SU-DHL-6 (cell line): ENCODE results near the gene OR8J3.

Source experiments
- H2AFZ ChIP-seq: fragments of 200-600 bp; sonication (generic); 2 replicates; pipeline ENCODE4 v1.6.1; 2014; ENCODE audit warnings: low read depth, mild to moderate bottlenecking, moderate library complexity, mixed read lengths, antibody characterized with exemption, low read length; ENCODE audit not compliant: severe bottlenecking
- H3F3A ChIP-seq: fragments of 200-600 bp; shearing (Covaris generic); 2 replicates; pipeline ENCODE4 v1.6.0; 2016; ENCODE audit warnings: antibody characterized with exemption, mild to moderate bottlenecking; ENCODE audit not compliant: insufficient read depth
- H3K27ac ChIP-seq: fragments of 200-600 bp; sonication (generic); 2 replicates; pipeline ENCODE4 v1.5.1; 2016; ENCODE audit warnings: low read depth, mild to moderate bottlenecking, low read length, moderate library complexity, mixed read lengths
- H3K27me3 ChIP-seq: fragments of 200-600 bp; sonication (generic), shearing (Covaris generic); 2 replicates; pipeline ENCODE4 v1.6.0; 2014; ENCODE audit warnings: mild to moderate bottlenecking, low read length
- H3K36me3 ChIP-seq: fragments of 200-600 bp; sonication (generic); 2 replicates; pipeline ENCODE4 v1.6.1; 2014; ENCODE audit warnings: mild to moderate bottlenecking, low read length, mixed read lengths
- H3K4me2 ChIP-seq: fragments of 300-600, 200-600 bp; shearing (Covaris generic), sonication (generic); 2 replicates; pipeline ENCODE4 v1.6.0; 2014; ENCODE audit warnings: low read length, low read depth, mild to moderate bottlenecking; ENCODE audit not compliant: poor library complexity, severe bottlenecking
- H3K4me3 ChIP-seq: fragments of 200-600 bp; sonication (generic); 2 replicates; pipeline ENCODE4 v1.5.1; 2014; ENCODE audit warnings: antibody characterized with exemption, low read length, mild to moderate bottlenecking, mixed read lengths; ENCODE audit not compliant: insufficient read depth, poor library complexity, severe bottlenecking
- H3K79me2 ChIP-seq: fragments of 200-600 bp; sonication (generic); 2 replicates; pipeline ENCODE4 v1.6.1; 2014; ENCODE audit warnings: mild to moderate bottlenecking, low read length, moderate library complexity; ENCODE audit not compliant: insufficient read depth
- H3K9ac ChIP-seq: fragments of 200-600 bp; sonication (generic); 2 replicates; pipeline ENCODE4 v1.7.0; 2014; ENCODE audit warnings: mild to moderate bottlenecking, low read length
- H3K9me2 ChIP-seq: fragments of 200-600 bp; sonication (generic); replicated peaks from 2 replicates; pipeline ENCODE4 v1.6.1; 2014; ENCODE audit warnings: low read length; ENCODE audit not compliant: insufficient read depth
- H3K9me3 ChIP-seq: fragments of 200-600 bp; sonication (generic); 2 replicates; pipeline ENCODE4 v1.6.1; 2014; ENCODE audit warnings: low read length, mixed read lengths; ENCODE audit not compliant: insufficient read depth
- H4K20me1 ChIP-seq: fragments of 200-600 bp; sonication (generic); 2 replicates; pipeline ENCODE4 v1.6.1; 2014; ENCODE audit warnings: low read depth, mild to moderate bottlenecking, antibody characterized with exemption, low read length, moderate library complexity, mixed read lengths
- EZH2phosphoT487 ChIP-seq: fragments of 200-600 bp; sonication (generic), shearing (Covaris generic); conservative IDR thresholded peaks from 2 replicates; pipeline ENCODE4 v1.6.1; 2018; ENCODE audit warnings: mild to moderate bottlenecking, antibody characterized with exemption, low read length, moderate library complexity, mixed read lengths
- TF ChIP-seq, protein P1 (sequence below): fragments of 200-600 bp; sonication (generic); IDR thresholded peaks from one replicate; pipeline ENCODE4 v1.5.1; 2017; ENCODE audit warnings: antibody characterized with exemption, mild to moderate bottlenecking, low read length, moderate library complexity; ENCODE audit not compliant: insufficient read depth, poor library complexity, severe bottlenecking

OR8J3 gene

GRCh38 chr11:56140151-56140661, at the start of gene OR8J3:
OR8J3 (minus strand) TSS chr11:56140201; CDS start chr11:56137718, 2,483 bp downstream.
- no peak within 1 kb of the TSS for H2AFZ ChIP-seq
- H3F3A ChIP-seq = no peaks in the 10 kb centered on the region
- H3K4me2 ChIP-seq = no peak within 1 kb of the TSS
- H3K9me2 ChIP-seq = no peaks in the 10 kb centered on the region
- no peaks in the 10 kb centered on the region for H3K9me3 ChIP-seq
- H3K27ac ChIP-seq = no peak within 1 kb of the TSS
- no peak within 1 kb of the TSS for H3K4me3 ChIP-seq
- no peaks in the 10 kb centered on the region for H3K79me2 ChIP-seq
- no peaks in the 10 kb centered on the region for H3K36me3 ChIP-seq
- no peak within 1 kb of the TSS for H3K9ac ChIP-seq
- H3K27me3 ChIP-seq = no peaks in the 10 kb centered on the region
- TF ChIP-seq, protein P1, sequence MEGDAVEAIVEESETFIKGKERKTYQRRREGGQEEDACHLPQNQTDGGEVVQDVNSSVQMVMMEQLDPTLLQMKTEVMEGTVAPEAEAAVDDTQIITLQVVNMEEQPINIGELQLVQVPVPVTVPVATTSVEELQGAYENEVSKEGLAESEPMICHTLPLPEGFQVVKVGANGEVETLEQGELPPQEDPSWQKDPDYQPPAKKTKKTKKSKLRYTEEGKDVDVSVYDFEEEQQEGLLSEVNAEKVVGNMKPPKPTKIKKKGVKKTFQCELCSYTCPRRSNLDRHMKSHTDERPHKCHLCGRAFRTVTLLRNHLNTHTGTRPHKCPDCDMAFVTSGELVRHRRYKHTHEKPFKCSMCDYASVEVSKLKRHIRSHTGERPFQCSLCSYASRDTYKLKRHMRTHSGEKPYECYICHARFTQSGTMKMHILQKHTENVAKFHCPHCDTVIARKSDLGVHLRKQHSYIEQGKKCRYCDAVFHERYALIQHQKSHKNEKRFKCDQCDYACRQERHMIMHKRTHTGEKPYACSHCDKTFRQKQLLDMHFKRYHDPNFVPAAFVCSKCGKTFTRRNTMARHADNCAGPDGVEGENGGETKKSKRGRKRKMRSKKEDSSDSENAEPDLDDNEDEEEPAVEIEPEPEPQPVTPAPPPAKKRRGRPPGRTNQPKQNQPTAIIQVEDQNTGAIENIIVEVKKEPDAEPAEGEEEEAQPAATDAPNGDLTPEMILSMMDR = no peak
- TF ChIP-seq EZH2phosphoT487 = no peak
- no peaks in the 10 kb centered on the region for H4K20me1 ChIP-seq

DNA sequence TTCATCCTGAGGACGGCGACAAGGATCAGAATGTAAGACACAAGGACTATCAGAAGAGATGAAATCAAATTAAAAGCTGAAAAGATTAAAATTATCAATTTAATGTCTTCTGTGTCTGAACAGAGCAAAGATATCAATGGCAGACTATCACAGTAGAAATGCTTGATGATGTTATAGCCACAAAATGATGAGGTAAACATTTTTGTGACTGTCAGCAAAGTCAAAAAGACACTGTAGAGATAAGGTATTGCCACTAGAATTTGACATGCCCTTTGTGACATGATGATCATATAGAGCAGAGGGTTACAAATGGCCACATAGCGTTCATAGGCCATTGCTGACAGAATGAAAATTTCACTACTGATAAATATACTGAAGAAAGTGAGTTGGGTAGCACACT, 48.6 kb upstream of the OR8J3 start:
- no peaks in the 10 kb centered on the region for H4K20me1 ChIP-seq
- H3K4me3 ChIP-seq = no peak overlapping the region
- 0 out of 2 replicates have a peak, but pooled peaks cover 3% of the 10 kb centered on the region for H3K9me2 ChIP-seq
- H3F3A ChIP-seq = no peaks in the 10 kb centered on the region
- no peaks in the 10 kb centered on the region for H3K9me3 ChIP-seq
- no peak overlapping the region for H3K4me2 ChIP-seq
- no peak for TF ChIP-seq EZH2phosphoT487
- no peaks in the 10 kb centered on the region for H3K79me2 ChIP-seq
- no peak overlapping the region for H2AFZ ChIP-seq
- no peaks in the 10 kb centered on the region for H3K27me3 ChIP-seq
- no peak overlapping the region for H3K9ac ChIP-seq
- no peak overlapping the region for H3K27ac ChIP-seq
- H3K36me3 ChIP-seq = no peaks in the 10 kb centered on the region

DNA sequence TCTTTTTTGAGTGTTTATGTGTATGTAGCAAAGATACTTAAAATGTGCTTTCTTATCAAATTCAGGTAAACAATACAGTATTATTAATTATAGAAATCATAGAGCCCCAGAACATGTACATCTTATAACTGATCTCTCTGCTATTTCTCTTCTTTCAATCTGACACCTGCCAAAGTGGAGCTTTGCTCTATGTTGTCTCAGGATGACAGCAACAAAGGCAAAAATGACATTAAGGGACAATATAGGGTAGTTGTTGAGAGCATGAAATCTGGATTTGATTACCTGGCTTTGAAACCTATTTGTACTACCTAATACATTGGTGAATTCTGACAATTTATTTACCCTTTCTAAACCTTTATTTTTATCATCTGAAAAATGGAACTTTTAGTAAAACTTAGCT, 43.5 kb upstream of the OR8J3 start:
- no peaks in the 10 kb centered on the region for H3K79me2 ChIP-seq
- 0 out of 2 replicates have a peak, but pooled peaks cover 3% of the 10 kb centered on the region for H3K9me2 ChIP-seq
- no peaks in the 10 kb centered on the region for H3K9me3 ChIP-seq
- no peaks in the 10 kb centered on the region for H3K27me3 ChIP-seq
- H3K36me3 ChIP-seq = no peaks in the 10 kb centered on the region
- TF ChIP-seq, protein P1 = no peak
- TF ChIP-seq EZH2phosphoT487 = no peak
- no peaks in the 10 kb centered on the region for H3F3A ChIP-seq
- H2AFZ ChIP-seq = no peak overlapping the region
- no peak overlapping the region for H3K4me2 ChIP-seq
- H3K4me3 ChIP-seq = no peak overlapping the region
- no peaks in the 10 kb centered on the region for H4K20me1 ChIP-seq
- no peak overlapping the region for H3K27ac ChIP-seq
- no peak overlapping the region for H3K9ac ChIP-seq

- Histone ChIP-seq H3F3A (no peaks in the 10 kb centered on the region), H3K4me3 (no peak within 1 kb of the TSS), H3K27ac (no peak within 1 kb of the TSS), H3K9ac (no peak within 1 kb of the TSS), H3K27me3 (no peaks in the 10 kb centered on the region), H4K20me1 (no peaks in the 10 kb centered on the region), H3K36me3 (no peaks in the 10 kb centered on the region), H3K9me2 (no peaks in the 10 kb centered on the region), H3K9me3 (no peaks in the 10 kb centered on the region), H3K79me2 (no peaks in the 10 kb centered on the region), H2AFZ (no peak within 1 kb of the TSS), H3K4me2 (no peak within 1 kb of the TSS)
- TF ChIP-seq, protein P1 = no peak
- no peak for TF ChIP-seq EZH2phosphoT487
These were observed 36.3 kb upstream of the OR8J3 start, which contains the start of gene OR5J2 for GRCh38 chr11:56176318-56176717. OR5J2 (plus strand) TSS chr11:56176618; CDS start chr11:56176618, 0 bp downstream.
